ENCODE measurements around the gene RALGPS1. TPM values are rescaled to one million over a fixed set of nuclear protein-coding genes. Genes with fewer than 3 reads are reported as not detected.
A peak's percentile ranks its signal among the peaks of the same experiment; 100 is the strongest.

RALGPS1 gene
- total and polyA plus RNA-seq, 7 donors = 6.6 to 18.6 (median 11.4) TPM

DNA sequence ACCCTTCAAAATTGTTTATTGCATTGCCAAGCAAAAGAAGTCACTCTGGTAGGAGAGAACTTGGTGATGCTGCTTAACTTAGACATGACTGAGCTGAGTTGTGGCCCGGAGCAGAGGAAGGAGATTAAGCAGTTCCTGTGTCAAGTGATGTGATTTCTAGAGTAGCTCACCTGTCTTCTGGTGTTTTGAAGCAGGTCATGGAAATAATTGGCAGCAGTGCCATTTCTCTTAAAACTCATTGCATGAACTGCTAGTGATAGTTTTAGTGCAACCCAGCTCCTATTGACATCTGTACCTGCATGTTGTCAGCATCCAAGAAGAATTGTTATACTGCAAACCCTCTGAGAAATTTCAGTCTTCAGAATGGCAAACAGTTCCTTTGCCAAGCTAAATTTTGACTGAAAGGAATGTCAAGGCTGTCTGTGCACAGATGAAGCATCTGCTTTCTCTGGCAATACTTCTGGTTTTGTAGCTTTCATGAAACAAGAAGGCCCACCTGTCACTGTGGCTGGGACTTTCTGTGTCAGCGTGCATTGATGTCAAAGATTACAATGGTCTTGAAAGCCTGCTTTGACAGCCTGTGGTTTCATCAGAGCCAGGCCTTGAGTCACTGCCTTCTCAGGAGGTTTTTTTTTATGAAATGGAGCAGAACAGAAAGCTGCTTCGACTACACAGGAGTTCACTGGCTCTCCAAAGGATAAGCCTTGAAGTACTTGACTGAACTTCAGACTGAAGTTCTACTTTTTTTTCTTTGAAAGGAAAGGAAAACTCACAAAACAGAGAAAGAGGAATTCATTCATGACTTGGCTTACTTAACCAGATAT lies 90.6 kb downstream of the RALGPS1 start:
- WGBS, 2 donors = 62 to 85% methylated on average over 3 of the region's 3 CpGs
- no peaks in the 10 kb centered on the region for H3K27me3 ChIP-seq
- H3K27ac ChIP-seq = peak overlapping the region in 1 of 4 donors; percentile 6
- DNase-seq = no peak
- H3K9me3 ChIP-seq = no peaks in the 10 kb centered on the region
- H3K36me3 ChIP-seq = no peaks in the 10 kb centered on the region
- no peak for TF ChIP-seq POLR2AphosphoS5 (IDR thresholded peaks at IDR 0.05)
- no peak for TF ChIP-seq EP300 (IDR thresholded peaks at IDR 0.05)
- no peak overlapping the region for H3K4me3 ChIP-seq
- intact Hi-C loops (cut with DNase I) = no loop called here
- peaks cover 0 to 12% (median 3%) of the 10 kb centered on the region in 4 donors for H3K4me1 ChIP-seq

DNA sequence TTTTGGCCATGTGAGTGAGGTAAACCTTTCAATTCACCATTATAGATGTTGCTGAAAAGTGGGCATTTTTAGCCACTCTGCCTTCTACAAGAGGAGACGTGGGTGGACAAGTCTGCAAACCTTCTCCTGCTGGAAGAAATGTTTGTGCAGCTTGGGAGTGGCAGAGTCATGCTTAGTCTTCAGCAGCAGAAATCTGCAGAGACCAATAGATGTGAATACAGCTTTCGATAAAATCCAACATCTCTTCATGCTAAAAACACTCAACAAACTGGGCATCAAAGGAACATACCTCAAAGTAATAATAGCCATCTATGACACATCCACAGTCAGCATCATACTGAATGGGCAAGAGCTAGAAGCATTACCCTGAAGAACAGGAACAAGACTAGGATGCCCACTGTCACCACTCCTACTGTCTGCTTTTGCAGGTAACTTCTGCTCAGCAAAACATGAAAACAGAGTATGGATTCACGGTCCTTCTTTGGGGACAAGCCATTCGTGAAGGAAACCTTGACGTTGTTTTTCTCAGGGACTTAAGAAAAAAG lies 91.3 kb downstream of the RALGPS1 start:
- Histone ChIP-seq H3K27me3 (no peaks in the 10 kb centered on the region), H3K9me3 (no peaks in the 10 kb centered on the region), H3K4me1 (peaks cover 0 to 12% (median 4%) of the 10 kb centered on the region in 4 donors), H3K4me3 (no peak overlapping the region), H3K27ac (peak overlapping the region in 1 of 4 donors; percentile 6), H3K36me3 (no peaks in the 10 kb centered on the region)
- 95% methylated on average over 5 of the region's 5 CpGs for WGBS, 2 donors
- DNase-seq = no peak
- no peak for TF ChIP-seq POLR2A (IDR thresholded peaks at IDR 0.05)
- TF ChIP-seq, protein P1, sequence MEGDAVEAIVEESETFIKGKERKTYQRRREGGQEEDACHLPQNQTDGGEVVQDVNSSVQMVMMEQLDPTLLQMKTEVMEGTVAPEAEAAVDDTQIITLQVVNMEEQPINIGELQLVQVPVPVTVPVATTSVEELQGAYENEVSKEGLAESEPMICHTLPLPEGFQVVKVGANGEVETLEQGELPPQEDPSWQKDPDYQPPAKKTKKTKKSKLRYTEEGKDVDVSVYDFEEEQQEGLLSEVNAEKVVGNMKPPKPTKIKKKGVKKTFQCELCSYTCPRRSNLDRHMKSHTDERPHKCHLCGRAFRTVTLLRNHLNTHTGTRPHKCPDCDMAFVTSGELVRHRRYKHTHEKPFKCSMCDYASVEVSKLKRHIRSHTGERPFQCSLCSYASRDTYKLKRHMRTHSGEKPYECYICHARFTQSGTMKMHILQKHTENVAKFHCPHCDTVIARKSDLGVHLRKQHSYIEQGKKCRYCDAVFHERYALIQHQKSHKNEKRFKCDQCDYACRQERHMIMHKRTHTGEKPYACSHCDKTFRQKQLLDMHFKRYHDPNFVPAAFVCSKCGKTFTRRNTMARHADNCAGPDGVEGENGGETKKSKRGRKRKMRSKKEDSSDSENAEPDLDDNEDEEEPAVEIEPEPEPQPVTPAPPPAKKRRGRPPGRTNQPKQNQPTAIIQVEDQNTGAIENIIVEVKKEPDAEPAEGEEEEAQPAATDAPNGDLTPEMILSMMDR (IDR thresholded peaks at IDR 0.05) = no peak
- no peak for TF ChIP-seq EP300 (IDR thresholded peaks at IDR 0.05)
- TF ChIP-seq POLR2AphosphoS5 (IDR thresholded peaks at IDR 0.05) = no peak
- intact Hi-C loops (cut with DNase I) = no loop called here

DNA sequence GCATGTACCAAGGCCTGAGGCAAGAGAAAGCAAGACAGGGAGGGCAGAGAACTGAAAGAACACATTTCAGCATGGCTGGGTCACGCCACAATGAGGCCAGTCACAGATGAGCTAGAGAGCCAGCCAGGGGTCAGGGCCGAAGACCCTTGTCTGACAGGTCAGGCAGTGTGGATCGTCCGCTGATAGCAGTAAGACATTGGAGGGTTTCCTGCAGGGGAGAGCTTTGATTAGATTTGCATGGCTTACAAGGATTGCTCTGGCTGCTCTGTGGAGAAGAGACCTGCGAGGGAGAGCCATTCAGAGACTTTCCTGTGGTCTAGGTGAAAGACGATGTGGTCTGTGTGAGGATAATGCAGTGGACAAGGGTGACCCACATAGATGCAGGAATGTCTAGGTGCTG lies 93.1 kb downstream of the RALGPS1 start:
- no peaks in the 10 kb centered on the region for H3K27me3 ChIP-seq
- TF ChIP-seq EP300 (IDR thresholded peaks at IDR 0.05) (no peak), POLR2AphosphoS5 (IDR thresholded peaks at IDR 0.05) (no peak), POLR2A (IDR thresholded peaks at IDR 0.05) (no peak)
- TF ChIP-seq, protein P1 (IDR thresholded peaks at IDR 0.05) = no peak
- no peak overlapping the region for H3K27ac ChIP-seq
- 92 to 94% methylated on average over 6 of the region's 6 CpGs for WGBS, 2 donors
- no peaks in the 10 kb centered on the region for H3K9me3 ChIP-seq
- H3K36me3 ChIP-seq = no peaks in the 10 kb centered on the region
- no peak overlapping the region for H3K4me3 ChIP-seq
- DNase-seq = no peak
- intact Hi-C loops (cut with DNase I) = no loop called here
- H3K4me1 ChIP-seq = peaks cover 0 to 28% (median 14%) of the 10 kb centered on the region in 4 donors

DNA sequence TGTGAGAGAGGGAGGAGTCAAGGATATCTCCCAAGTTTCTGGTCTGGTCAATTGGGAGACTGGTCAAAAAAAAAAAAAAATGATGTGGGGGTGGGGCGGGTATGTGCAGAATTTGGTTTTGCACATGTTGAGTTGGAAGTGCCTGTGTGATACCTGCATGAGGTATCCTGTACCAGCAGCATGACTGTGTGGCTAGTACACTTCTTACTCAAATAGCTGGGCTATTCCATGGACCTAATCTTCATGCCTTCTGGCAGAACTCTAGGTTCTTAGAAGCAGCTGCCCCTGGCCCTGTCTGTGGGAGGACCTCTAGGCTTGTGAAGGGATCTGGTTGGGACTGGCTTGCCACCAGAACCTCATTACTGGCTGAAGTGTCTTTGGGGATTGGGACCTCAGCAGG lies 93.5 kb downstream of the RALGPS1 start:
- Histone ChIP-seq H3K9me3 (no peaks in the 10 kb centered on the region), H3K4me3 (no peak overlapping the region), H3K27ac (no peak overlapping the region), H3K4me1 (peaks cover 0 to 32% (median 14%) of the 10 kb centered on the region in 4 donors), H3K36me3 (no peaks in the 10 kb centered on the region), H3K27me3 (no peaks in the 10 kb centered on the region)
- DNase-seq = no peak
- 90 to 96% methylated on average over 1 of the region's 1 CpG for WGBS, 2 donors
- intact Hi-C loops (cut with DNase I) = no loop called here
- TF ChIP-seq EP300 (IDR thresholded peaks at IDR 0.05) = no peak
- no peak for TF ChIP-seq POLR2A (IDR thresholded peaks at IDR 0.05)
- no peak for TF ChIP-seq POLR2AphosphoS5 (IDR thresholded peaks at IDR 0.05)
- TF ChIP-seq, protein P1 (IDR thresholded peaks at IDR 0.05) = no peak

DNA sequence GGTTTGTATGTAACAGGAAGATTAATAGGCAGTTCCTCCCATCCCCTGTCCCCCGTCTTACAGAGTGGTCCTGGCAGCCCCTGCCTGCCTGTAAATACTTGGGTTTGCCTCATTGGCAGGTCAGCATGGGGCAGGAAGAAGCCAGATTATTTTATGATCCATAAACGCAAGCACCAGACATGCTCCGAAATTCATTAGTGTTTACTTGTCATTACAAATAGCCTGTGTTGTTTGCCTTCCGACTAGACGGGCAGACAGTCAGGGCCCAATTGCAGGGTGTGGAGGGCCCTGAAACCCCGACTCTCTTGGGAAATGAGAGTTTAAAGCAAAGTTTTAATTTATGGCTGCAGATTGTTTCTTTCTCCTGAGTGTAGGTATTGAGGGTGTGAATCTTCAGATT lies 97.2 kb downstream of the RALGPS1 start:
- no peak overlapping the region for H3K4me3 ChIP-seq
- H3K4me1 ChIP-seq = peaks cover 2 to 43% (median 29%) of the 10 kb centered on the region in 4 donors
- no peaks in the 10 kb centered on the region for H3K27me3 ChIP-seq
- peak overlapping the region in 2 of 4 donors; percentile 71 to 84 for H3K27ac ChIP-seq
- H3K9me3 ChIP-seq = no peaks in the 10 kb centered on the region
- WGBS, 2 donors = 18 to 63% methylated on average over 6 of the region's 6 CpGs
- intact Hi-C loops (cut with DNase I) = no loop called here
- TF ChIP-seq EP300 (IDR thresholded peaks at IDR 0.05) (no peak), POLR2A (IDR thresholded peaks at IDR 0.05) (no peak), POLR2AphosphoS5 (IDR thresholded peaks at IDR 0.05) (no peak)
- TF ChIP-seq, protein P1 (IDR thresholded peaks at IDR 0.05) = no peak
- DNase-seq = peak; percentile 50
- no peaks in the 10 kb centered on the region for H3K36me3 ChIP-seq

All from sigmoid colon (tissue), 7 donors.